GM12872 (cell line): ENCODE measurements around the gene ZNRF4.

Experiments used
- CTCF ChIP-seq: IDR thresholded peaks from 3 replicates; pipeline ENCODE4 v1.5.1; 2011; ENCODE audit warnings: low read depth, mild to moderate bottlenecking, low read length, moderate library complexity; ENCODE audit not compliant: insufficient read depth

Gene ZNRF4

DNA sequence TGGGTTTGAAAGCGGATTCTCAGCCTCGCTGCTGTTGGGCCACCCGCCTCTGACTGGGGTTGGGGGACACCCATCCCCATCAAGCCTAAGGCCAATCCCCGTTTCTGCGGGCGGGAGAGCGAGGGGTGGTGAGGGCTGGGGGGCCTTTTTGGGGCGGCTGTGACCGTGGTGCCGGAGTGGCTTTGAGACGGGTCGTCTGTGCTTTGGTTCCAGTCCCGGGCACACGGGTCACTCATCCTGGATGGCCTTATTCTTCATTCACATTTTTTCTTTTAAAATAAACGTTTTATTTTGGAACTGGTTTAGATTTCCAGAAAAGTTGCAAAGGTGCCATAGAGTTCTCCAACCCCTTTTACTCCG is 1.6 kb downstream of the ZNRF4 start:
- no peak for TF ChIP-seq CTCF

- TF ChIP-seq CTCF: no peak
Observed at GRCh38 chr19:5457709-5458108, 2.5 kb downstream of the ZNRF4 start.

GRCh38 chr19:5458420-5458819 is 3.2 kb downstream of the ZNRF4 start:
- TF ChIP-seq CTCF: no peak

DNA sequence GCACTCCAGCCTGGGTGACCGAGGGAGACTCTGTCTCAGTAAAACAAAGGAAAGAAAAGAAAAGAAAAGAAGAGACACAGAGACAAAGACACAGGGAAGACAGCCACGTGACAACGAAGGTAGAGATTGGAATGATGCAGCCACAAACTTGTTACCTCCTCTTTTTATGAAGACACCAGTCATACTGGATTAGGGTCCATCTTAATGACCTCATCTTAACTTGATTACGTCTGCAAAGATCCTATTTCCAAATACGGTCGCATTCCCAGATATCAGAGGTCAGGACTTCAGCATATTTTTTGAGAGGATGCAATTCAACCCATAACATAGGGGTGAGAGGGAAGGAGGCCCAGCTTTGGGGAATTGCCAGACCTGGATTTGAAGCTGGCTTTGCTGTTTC is 4.1 kb downstream of the ZNRF4 start:
- TF ChIP-seq CTCF: no peak

- no peak for TF ChIP-seq CTCF
Observed at GRCh38 chr19:5460748-5461147, 5.5 kb downstream of the ZNRF4 start.

- no peak for TF ChIP-seq CTCF
Observed at GRCh38 chr19:5463959-5464358, 8.7 kb downstream of the ZNRF4 start.

GRCh38 chr19:5466072-5466471 is 10.9 kb downstream of the ZNRF4 start:
- TF ChIP-seq CTCF: no peak

- TF ChIP-seq CTCF: no peak
Observed at GRCh38 chr19:5466814-5467291, 11.6 kb downstream of the ZNRF4 start.
